ENCODE data around the gene ADAMTSL1. TPM values are rescaled to one million over a fixed set of nuclear protein-coding genes. Genes with fewer than 3 reads are reported as not detected.

The ADAMTSL1 gene
- total and polyA plus RNA-seq, 5 donors from 2014 or later, result not detected

GRCh38 chr9:18909140-18910018 is 435.4 kb downstream of the ADAMTSL1 start:
- ATAC-seq (ENCODE audit: low read depth in 2 of 2) (peak in 1 of 2 donors; percentile 17), DNase-seq (no peak)
- Histone ChIP-seq H3K27me3 (ENCODE audit: control insufficient read depth, insufficient read depth, low read length) (no peaks in the 10 kb centered on the region), H3K4me3 (ENCODE audit: low read depth, low read length) (no peak overlapping the region), H3K36me3 (ENCODE audit: control insufficient read depth, insufficient read depth, low read length) (no peaks in the 10 kb centered on the region), H3K27ac (ENCODE audit: insufficient read depth, low read length, poor library complexity, severe bottlenecking) (no peak overlapping the region), H3K9me3 (ENCODE audit: control insufficient read depth in 2 of 2, low read length in 2 of 2) (no peaks in the 10 kb centered on the region), H3K4me1 (ENCODE audit: control insufficient read depth, insufficient read depth, low read length, poor library complexity, severe bottlenecking) (no peaks in the 10 kb centered on the region)
- H3K36me3 Mint-ChIP-seq, result no peaks in the 10 kb centered on the region
- peaks cover 4% of the 10 kb centered on the region for H3K27me3 Mint-ChIP-seq
- H3K27ac Mint-ChIP-seq, result no peak overlapping the region
- H3K4me3 Mint-ChIP-seq, result no peak overlapping the region
- no peaks in the 10 kb centered on the region for H3K4me1 Mint-ChIP-seq
- peaks cover 0 to 4% (median 0%) of the 10 kb centered on the region in 7 donors for H3K9me3 Mint-ChIP-seq

GRCh38 chr9:18910435-18910834 is 436.5 kb downstream of the ADAMTSL1 start:
- no peak overlapping the region for H3K27ac Mint-ChIP-seq
- Histone ChIP-seq H3K9me3 (ENCODE audit: control insufficient read depth in 2 of 2, low read length in 2 of 2) (no peaks in the 10 kb centered on the region), H3K4me1 (ENCODE audit: control insufficient read depth, insufficient read depth, low read length, poor library complexity, severe bottlenecking) (no peaks in the 10 kb centered on the region), H3K27me3 (ENCODE audit: control insufficient read depth, insufficient read depth, low read length) (no peaks in the 10 kb centered on the region), H3K4me3 (ENCODE audit: low read depth, low read length) (no peak overlapping the region), H3K27ac (ENCODE audit: insufficient read depth, low read length, poor library complexity, severe bottlenecking) (no peak overlapping the region), H3K36me3 (ENCODE audit: control insufficient read depth, insufficient read depth, low read length) (no peaks in the 10 kb centered on the region)
- DNase-seq (no peak), ATAC-seq (ENCODE audit: low read depth in 2 of 2) (no peak)
- no peaks in the 10 kb centered on the region for H3K4me1 Mint-ChIP-seq
- H3K9me3 Mint-ChIP-seq, result peaks cover 0 to 4% (median 0%) of the 10 kb centered on the region in 7 donors
- no peaks in the 10 kb centered on the region for H3K36me3 Mint-ChIP-seq
- peaks cover 4% of the 10 kb centered on the region for H3K27me3 Mint-ChIP-seq
- H3K4me3 Mint-ChIP-seq, result no peak overlapping the region

GRCh38 chr9:18910916-18911315 is 437.0 kb downstream of the ADAMTSL1 start:
- Histone ChIP-seq H3K27ac (ENCODE audit: insufficient read depth, low read length, poor library complexity, severe bottlenecking) (no peak overlapping the region), H3K27me3 (ENCODE audit: control insufficient read depth, insufficient read depth, low read length) (no peaks in the 10 kb centered on the region), H3K4me3 (ENCODE audit: low read depth, low read length) (no peak overlapping the region), H3K9me3 (ENCODE audit: control insufficient read depth in 2 of 2, low read length in 2 of 2) (no peaks in the 10 kb centered on the region), H3K4me1 (ENCODE audit: control insufficient read depth, insufficient read depth, low read length, poor library complexity, severe bottlenecking) (no peaks in the 10 kb centered on the region), H3K36me3 (ENCODE audit: control insufficient read depth, insufficient read depth, low read length) (no peaks in the 10 kb centered on the region)
- peaks cover 4% of the 10 kb centered on the region for H3K27me3 Mint-ChIP-seq
- no peaks in the 10 kb centered on the region for H3K36me3 Mint-ChIP-seq
- no peaks in the 10 kb centered on the region for H3K4me1 Mint-ChIP-seq
- ATAC-seq (ENCODE audit: low read depth in 2 of 2), result no peak
- H3K27ac Mint-ChIP-seq, result no peak overlapping the region
- peaks cover 0 to 4% (median 0%) of the 10 kb centered on the region in 7 donors for H3K9me3 Mint-ChIP-seq
- no peak overlapping the region for H3K4me3 Mint-ChIP-seq
- DNase-seq, result no peak

- ATAC-seq (ENCODE audit: low read depth in 2 of 2) (no peak), DNase-seq (no peak)
- Histone ChIP-seq H3K4me1 (ENCODE audit: control insufficient read depth, insufficient read depth, low read length, poor library complexity, severe bottlenecking) (no peaks in the 10 kb centered on the region), H3K36me3 (ENCODE audit: control insufficient read depth, insufficient read depth, low read length) (no peaks in the 10 kb centered on the region), H3K4me3 (ENCODE audit: low read depth, low read length) (no peak overlapping the region), H3K27me3 (ENCODE audit: control insufficient read depth, insufficient read depth, low read length) (no peaks in the 10 kb centered on the region), H3K27ac (ENCODE audit: insufficient read depth, low read length, poor library complexity, severe bottlenecking) (no peak overlapping the region), H3K9me3 (ENCODE audit: control insufficient read depth in 2 of 2, low read length in 2 of 2) (no peaks in the 10 kb centered on the region)
- Mint-ChIP-seq H3K27ac (no peak overlapping the region), H3K9me3 (peaks cover 0 to 4% (median 0%) of the 10 kb centered on the region in 7 donors), H3K4me3 (no peak overlapping the region), H3K36me3 (no peaks in the 10 kb centered on the region), H3K4me1 (no peaks in the 10 kb centered on the region), H3K27me3 (peaks cover 4% of the 10 kb centered on the region)
Observed at GRCh38 chr9:18911714-18912342, 437.9 kb downstream of the ADAMTSL1 start.

GRCh38 chr9:18920141-18921084 is 446.5 kb downstream of the ADAMTSL1 start:
- no peaks in the 10 kb centered on the region for H3K36me3 ChIP-seq (ENCODE audit: control insufficient read depth, insufficient read depth, low read length)
- DNase-seq (no peak), ATAC-seq (ENCODE audit: low read depth in 2 of 2) (no peak)
- no peak overlapping the region for H3K27ac ChIP-seq (ENCODE audit: insufficient read depth, low read length, poor library complexity, severe bottlenecking)
- Mint-ChIP-seq H3K36me3 (no peaks in the 10 kb centered on the region), H3K27ac (no peak overlapping the region), H3K27me3 (no peaks in the 10 kb centered on the region), H3K4me3 (no peak overlapping the region), H3K4me1 (no peaks in the 10 kb centered on the region), H3K9me3 (peaks cover 0 to under 1% (median 0%) of the 10 kb centered on the region in 7 donors)
- no peaks in the 10 kb centered on the region for H3K9me3 ChIP-seq (ENCODE audit: control insufficient read depth in 2 of 2, low read length in 2 of 2)
- H3K27me3 ChIP-seq (ENCODE audit: control insufficient read depth, insufficient read depth, low read length), result no peaks in the 10 kb centered on the region
- H3K4me3 ChIP-seq (ENCODE audit: low read depth, low read length), result no peak overlapping the region
- no peaks in the 10 kb centered on the region for H3K4me1 ChIP-seq (ENCODE audit: control insufficient read depth, insufficient read depth, low read length, poor library complexity, severe bottlenecking)

- Mint-ChIP-seq H3K27me3 (no peaks in the 10 kb centered on the region), H3K4me3 (no peak overlapping the region), H3K27ac (peak overlapping the region in 1 of 3 donors; percentile 34), H3K36me3 (no peaks in the 10 kb centered on the region), H3K9me3 (no peaks in the 10 kb centered on the region), H3K4me1 (no peaks in the 10 kb centered on the region)
- H3K36me3 ChIP-seq (ENCODE audit: control insufficient read depth, insufficient read depth, low read length), result no peaks in the 10 kb centered on the region
- no peak overlapping the region for H3K4me3 ChIP-seq (ENCODE audit: low read depth, low read length)
- H3K27me3 ChIP-seq (ENCODE audit: control insufficient read depth, insufficient read depth, low read length), result no peaks in the 10 kb centered on the region
- no peak for DNase-seq
- no peaks in the 10 kb centered on the region for H3K4me1 ChIP-seq (ENCODE audit: control insufficient read depth, insufficient read depth, low read length, poor library complexity, severe bottlenecking)
- no peak overlapping the region for H3K27ac ChIP-seq (ENCODE audit: insufficient read depth, low read length, poor library complexity, severe bottlenecking)
- no peak for ATAC-seq (ENCODE audit: low read depth in 2 of 2)
- H3K9me3 ChIP-seq (ENCODE audit: control insufficient read depth in 2 of 2, low read length in 2 of 2), result no peaks in the 10 kb centered on the region
Observed at GRCh38 chr9:18921366-18922075, 447.6 kb downstream of the ADAMTSL1 start.
